HG03025 (cell line): ENCODE data around the gene SP3.

Source experiments
- ATAC-seq: cut with Tn5 transposase; IDR thresholded peaks from one replicate; pipeline ENCODE4 v1.9.1; 2021; ENCODE audit warnings: mild to moderate bottlenecking, moderate library complexity; ENCODE audit not compliant: unreplicated experiment, low FRiP score

The SP3 gene

GRCh38 chr2:173970516-173970924 is 5.3 kb upstream of the SP3 start:
- ATAC-seq, result no peak

- ATAC-seq, result no peak
These were observed 4.7 kb upstream of the SP3 start for GRCh38 chr2:173969886-173970285.

- ATAC-seq, result no peak
These were observed 3.4 kb upstream of the SP3 start for GRCh38 chr2:173968551-173968950.

- no peak for ATAC-seq
These were observed 1.3 kb upstream of the SP3 start for GRCh38 chr2:173966274-173967098.

GRCh38 chr2:173964565-173965371 is 405 bp downstream of the SP3 start:
- peak; percentile 25 for ATAC-seq

GRCh38 chr2:173963817-173964564 is 1.2 kb downstream of the SP3 start:
- ATAC-seq, result peak; percentile 56

GRCh38 chr2:173963323-173963816 is 1.8 kb downstream of the SP3 start:
- ATAC-seq, result peak; percentile 2

- no peak for ATAC-seq
These were observed 2.5 kb downstream of the SP3 start for GRCh38 chr2:173962583-173963110.

GRCh38 chr2:173962031-173962430 is 3.1 kb downstream of the SP3 start:
- ATAC-seq, result no peak

- no peak for ATAC-seq
These were observed 3.8 kb downstream of the SP3 start for GRCh38 chr2:173961346-173961705.

- ATAC-seq, result no peak
These were observed 5.3 kb downstream of the SP3 start for GRCh38 chr2:173959909-173960308.

GRCh38 chr2:173959358-173959884 is 5.8 kb downstream of the SP3 start:
- ATAC-seq, result no peak

- ATAC-seq, result no peak
These were observed 6.9 kb downstream of the SP3 start for GRCh38 chr2:173958198-173958846.

GRCh38 chr2:173957517-173957916 is 7.7 kb downstream of the SP3 start:
- ATAC-seq, result no peak

GRCh38 chr2:173956454-173956853 is 8.7 kb downstream of the SP3 start:
- no peak for ATAC-seq

GRCh38 chr2:173955867-173956266 is 9.3 kb downstream of the SP3 start:
- no peak for ATAC-seq

GRCh38 chr2:173955004-173955403 is 10.2 kb downstream of the SP3 start:
- ATAC-seq, result no peak

GRCh38 chr2:173953047-173953424 is 12.1 kb downstream of the SP3 start:
- no peak for ATAC-seq

- ATAC-seq, result no peak
These were observed 12.7 kb downstream of the SP3 start for GRCh38 chr2:173952267-173953046.
